ENCODE measurements around the gene TEX36. TPM values are rescaled to one million over a fixed set of nuclear protein-coding genes. Genes with fewer than 3 reads are reported as not detected.

TEX36 gene
- total RNA-seq, 1 donor from 2014 or later = not detected

GRCh38 chr10:125693524-125693847, 10.5 kb upstream of the TEX36 start:
- H3K27me3 Mint-ChIP-seq (ENCODE audit: low read depth) = peaks cover 8% of the 10 kb centered on the region
- no peak overlapping the region for H3K27ac Mint-ChIP-seq
- no peaks in the 10 kb centered on the region for H3K9me3 Mint-ChIP-seq
- no peaks in the 10 kb centered on the region for H3K36me3 Mint-ChIP-seq
- no peak for TF ChIP-seq CTCF (IDR thresholded peaks at IDR 0.05; ENCODE audit: unreplicated experiment)
- no peak for DNase-seq (ENCODE audit: low spot score in 2 of 2, unreplicated experiment in 2 of 2)
- H3K4me3 Mint-ChIP-seq = no peak overlapping the region
- peaks cover 33% of the 10 kb centered on the region for H3K4me1 Mint-ChIP-seq

GRCh38 chr10:125692601-125693523, 9.9 kb upstream of the TEX36 start:
- DNase-seq (ENCODE audit: low spot score in 2 of 2, unreplicated experiment in 2 of 2) = no peak
- no peak overlapping the region for H3K27ac Mint-ChIP-seq
- H3K36me3 Mint-ChIP-seq = no peaks in the 10 kb centered on the region
- H3K4me3 Mint-ChIP-seq = no peak overlapping the region
- peaks cover 33% of the 10 kb centered on the region for H3K4me1 Mint-ChIP-seq
- no peak for TF ChIP-seq CTCF (IDR thresholded peaks at IDR 0.05; ENCODE audit: unreplicated experiment)
- H3K9me3 Mint-ChIP-seq = no peaks in the 10 kb centered on the region
- peaks cover 8% of the 10 kb centered on the region for H3K27me3 Mint-ChIP-seq (ENCODE audit: low read depth)

- TF ChIP-seq CTCF (IDR thresholded peaks at IDR 0.05; ENCODE audit: unreplicated experiment) = no peak
- H3K4me1 Mint-ChIP-seq = peaks cover 33% of the 10 kb centered on the region
- H3K9me3 Mint-ChIP-seq = no peaks in the 10 kb centered on the region
- no peaks in the 10 kb centered on the region for H3K36me3 Mint-ChIP-seq
- no peak overlapping the region for H3K4me3 Mint-ChIP-seq
- no peak for DNase-seq (ENCODE audit: low spot score in 2 of 2, unreplicated experiment in 2 of 2)
- peaks cover 8% of the 10 kb centered on the region for H3K27me3 Mint-ChIP-seq (ENCODE audit: low read depth)
- H3K27ac Mint-ChIP-seq = no peak overlapping the region
These were observed 9.2 kb upstream of the TEX36 start for GRCh38 chr10:125692196-125692595.

GRCh38 chr10:125691160-125691981, 8.4 kb upstream of the TEX36 start:
- Mint-ChIP-seq H3K9me3 (no peaks in the 10 kb centered on the region), H3K4me3 (no peak overlapping the region), H3K27me3 (ENCODE audit: low read depth) (peaks cover 8% of the 10 kb centered on the region), H3K27ac (no peak overlapping the region), H3K4me1 (peaks cover 33% of the 10 kb centered on the region), H3K36me3 (no peaks in the 10 kb centered on the region)
- TF ChIP-seq CTCF (IDR thresholded peaks at IDR 0.05; ENCODE audit: unreplicated experiment) = no peak
- no peak for DNase-seq (ENCODE audit: low spot score in 2 of 2, unreplicated experiment in 2 of 2)

- no peak overlapping the region for H3K4me3 Mint-ChIP-seq
- DNase-seq (ENCODE audit: low spot score in 2 of 2, unreplicated experiment in 2 of 2) = no peak
- H3K27me3 Mint-ChIP-seq (ENCODE audit: low read depth) = peaks cover 8% of the 10 kb centered on the region
- H3K27ac Mint-ChIP-seq = no peak overlapping the region
- H3K9me3 Mint-ChIP-seq = no peaks in the 10 kb centered on the region
- no peak for TF ChIP-seq CTCF (IDR thresholded peaks at IDR 0.05; ENCODE audit: unreplicated experiment)
- peaks cover 31% of the 10 kb centered on the region for H3K4me1 Mint-ChIP-seq
- H3K36me3 Mint-ChIP-seq = no peaks in the 10 kb centered on the region
These were observed 7.1 kb upstream of the TEX36 start for GRCh38 chr10:125689955-125690569.

Measured in mesothelial cell of epicardium (in vitro differentiated cells).